ENCODE measurements around the gene ZBTB42.

GRCh38 chr14:104826861-104827176 lies 25.9 kb downstream of the ZBTB42 start:
- TF ChIP-seq CTCF (optimal IDR thresholded peaks at IDR 0.05 in 1 of 3, IDR thresholded peaks at IDR 0.05 in 1 of 3, conservative IDR thresholded peaks at IDR 0.05 in 1 of 3; ENCODE audit: extremely low read depth in 1 of 3, insufficient read depth in 2 of 3, low read length in 3 of 3) (no peak), EZH2 (IDR thresholded peaks at IDR 0.05; ENCODE audit: low read length) (no peak)
